ENCODE data around the gene NHSL2.
"Not testable (repeated sequence)": the region's sequence is repeated elsewhere in the genome, so short reads cannot be mapped to it uniquely, and the experiment has no call there.

NHSL2 gene

DNA sequence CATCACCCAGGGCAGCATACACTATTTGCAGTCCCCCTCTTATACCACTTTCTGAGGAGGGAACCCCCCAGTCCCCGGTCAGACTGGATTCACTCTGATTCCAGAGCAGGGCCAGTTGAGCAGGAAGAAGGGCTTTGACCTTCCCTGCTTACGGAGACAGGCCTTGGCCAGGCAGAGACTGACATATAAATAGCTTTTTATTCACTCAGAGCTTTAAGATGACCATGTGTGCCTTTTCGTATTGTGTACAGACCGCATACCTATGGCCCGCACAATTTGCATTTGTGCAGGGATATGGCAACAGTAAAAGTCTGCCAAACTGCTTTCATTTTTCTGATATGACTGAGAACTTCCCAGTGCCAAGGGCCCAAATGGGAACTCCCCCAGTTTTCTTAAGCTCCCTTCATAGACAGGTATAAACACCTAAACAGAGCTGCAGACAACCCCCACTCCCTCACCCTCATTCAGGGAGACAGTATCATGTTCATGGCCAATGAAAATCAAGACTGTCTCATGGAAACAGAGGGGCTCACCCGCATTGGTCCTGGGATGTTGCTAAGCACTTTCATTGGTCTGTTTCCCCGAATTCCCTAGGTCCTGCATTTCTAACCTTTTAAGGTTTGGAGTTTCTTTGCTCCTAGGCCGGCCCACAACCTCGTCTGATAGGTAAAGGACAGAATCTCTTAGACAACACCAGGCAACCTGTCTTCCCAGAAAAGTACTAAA is 135.1 kb downstream of the NHSL2 start:
- no peak for DNase-seq

- DNase-seq, result no peak
These were observed 135.8 kb downstream of the NHSL2 start for GRCh38 chrX:72046447-72046846.

- no peak for DNase-seq
These were observed 138.1 kb downstream of the NHSL2 start for GRCh38 chrX:72048510-72049455.

DNA sequence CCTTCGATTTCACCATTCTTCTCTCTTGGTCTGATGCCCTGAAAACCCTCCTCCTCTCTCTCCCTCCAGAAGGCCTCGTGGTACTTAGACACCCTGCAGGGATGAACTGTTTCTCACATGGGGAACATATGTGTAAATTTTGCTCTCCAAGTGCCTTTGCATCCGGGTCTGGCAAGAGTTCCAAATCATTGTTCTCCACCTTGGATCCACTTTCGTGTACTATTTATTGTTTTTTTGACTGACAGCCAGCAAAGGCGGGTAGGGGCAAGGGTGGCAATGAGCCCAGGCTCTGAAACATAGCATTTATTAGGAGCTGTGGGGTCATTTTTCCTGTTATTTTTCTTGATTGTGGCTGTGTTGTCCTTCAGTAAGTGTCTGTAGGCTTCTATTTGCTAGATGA is 139.4 kb downstream of the NHSL2 start:
- no peak for DNase-seq

- no peak for DNase-seq
These were observed 140.9 kb downstream of the NHSL2 start for GRCh38 chrX:72051589-72051988.

- no peak for DNase-seq
These were observed 141.9 kb downstream of the NHSL2 start for GRCh38 chrX:72052415-72053090.

DNA sequence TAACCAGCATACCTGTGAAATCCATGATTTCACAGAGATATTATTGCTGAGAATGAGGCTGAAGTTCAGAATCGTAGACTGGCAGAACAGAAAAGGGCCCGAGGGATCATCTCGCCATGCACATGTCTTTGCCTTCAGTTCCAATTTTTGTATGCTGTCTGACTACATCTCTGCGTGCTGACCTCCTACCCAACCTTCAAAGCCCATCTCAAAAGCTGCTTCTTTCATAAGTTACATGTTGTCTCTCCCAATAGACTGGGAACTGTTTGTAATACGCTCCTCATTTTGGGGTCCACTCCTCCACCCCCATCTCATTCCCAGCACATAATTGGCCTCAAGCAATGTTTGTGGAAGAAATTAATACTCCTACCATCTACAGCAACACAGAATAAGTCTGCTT is 142.9 kb downstream of the NHSL2 start:
- DNase-seq, result no peak

GRCh38 chrX:72054779-72055489 is 144.3 kb downstream of the NHSL2 start:
- no peak for DNase-seq

- DNase-seq, result no peak
These were observed 146.7 kb downstream of the NHSL2 start for GRCh38 chrX:72057331-72057730.

DNA sequence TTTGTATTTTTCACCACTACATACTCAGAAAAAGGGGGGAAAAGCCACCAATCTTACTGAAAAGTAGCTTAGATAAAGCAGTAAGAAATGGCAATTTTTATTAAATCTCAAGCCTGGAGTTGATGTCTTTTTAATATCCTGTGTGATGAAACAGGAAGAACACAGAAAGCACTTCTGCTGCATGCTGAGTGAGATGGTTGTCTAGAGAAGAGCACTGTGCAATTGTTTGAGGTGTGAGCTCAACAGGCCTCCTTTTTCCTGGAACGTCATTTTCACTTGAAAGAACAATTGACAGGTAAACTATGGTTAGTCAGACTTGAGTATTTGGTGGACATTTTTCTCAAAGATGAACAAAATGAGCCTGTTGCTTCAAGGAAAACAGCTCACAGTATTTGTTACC is 147.2 kb downstream of the NHSL2 start:
- DNase-seq, result no peak

DNA sequence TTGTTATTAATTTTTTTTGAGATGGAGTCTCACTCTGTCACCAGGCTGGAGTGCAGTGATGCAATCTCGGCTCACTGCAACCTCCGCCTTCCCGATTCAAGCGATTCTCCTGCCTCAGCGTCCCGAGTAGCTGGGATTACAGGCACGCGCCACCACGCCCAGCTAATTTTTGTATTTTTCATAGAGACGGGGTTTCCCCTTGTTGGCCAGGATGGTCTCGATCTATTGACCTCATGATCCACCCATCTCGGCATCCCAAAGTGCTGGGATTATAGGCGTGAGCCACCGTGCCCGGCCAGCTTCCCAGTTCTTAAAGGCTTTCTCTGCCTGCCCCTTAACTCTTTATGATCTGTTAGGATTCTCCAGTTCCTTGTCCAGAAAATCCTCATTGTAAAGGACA is 147.7 kb downstream of the NHSL2 start:
- not testable (repeated sequence) for DNase-seq

GRCh38 chrX:72060196-72060920 is 149.7 kb downstream of the NHSL2 start:
- DNase-seq, result peak; percentile 18 to 41

DNA sequence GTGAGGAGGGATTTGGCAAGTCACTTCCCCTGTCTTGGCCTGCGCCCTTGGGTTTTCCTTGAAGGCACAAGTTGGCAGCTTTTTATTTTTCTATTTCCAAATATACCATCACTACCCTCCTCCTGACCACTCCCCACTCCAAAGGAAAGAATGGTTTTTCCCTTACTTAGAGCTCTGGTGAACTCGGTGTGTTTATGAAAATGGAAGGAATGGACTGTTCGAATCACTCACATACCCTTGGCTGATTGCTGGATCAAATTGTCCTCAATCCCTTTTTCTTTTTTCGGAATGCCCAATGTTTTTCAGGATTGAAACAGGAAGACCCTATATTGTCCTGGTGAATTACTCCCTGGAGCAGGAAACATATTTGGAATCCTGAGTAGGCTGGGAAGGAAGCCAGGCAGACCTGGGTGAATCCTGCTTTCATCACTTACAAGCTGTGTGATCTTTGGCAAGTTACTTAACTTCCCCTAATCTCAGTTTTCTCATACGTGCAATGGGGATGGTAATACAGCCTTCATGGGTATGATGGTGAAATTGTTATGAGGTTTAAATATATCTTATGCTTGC is 150.4 kb downstream of the NHSL2 start:
- no peak for DNase-seq

GRCh38 chrX:72062916-72063315 is 152.3 kb downstream of the NHSL2 start:
- DNase-seq, result no peak

GRCh38 chrX:72069350-72070160 is 158.9 kb downstream of the NHSL2 start:
- no peak for DNase-seq

- DNase-seq, result no peak
These were observed 160.6 kb downstream of the NHSL2 start for GRCh38 chrX:72071213-72071612.

DNA sequence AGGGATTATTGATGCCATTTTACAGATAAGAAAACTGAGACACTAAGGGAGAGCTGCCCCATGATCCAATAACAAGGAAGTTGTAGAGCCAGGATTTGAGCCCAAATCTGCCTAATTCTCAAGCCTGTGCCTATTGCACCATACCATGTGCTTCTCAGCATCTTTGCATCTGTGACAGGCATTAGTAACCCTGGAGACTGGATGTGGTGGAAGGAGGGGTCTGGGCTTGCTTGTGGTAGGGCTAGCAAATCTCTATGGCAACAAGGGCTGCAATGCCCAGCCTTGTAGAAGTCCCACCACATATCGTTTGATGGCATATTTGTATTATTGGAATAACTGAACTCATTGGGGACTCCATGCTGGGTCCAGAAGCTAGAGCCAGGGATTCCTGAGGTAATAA is 163.0 kb downstream of the NHSL2 start:
- no peak for DNase-seq

GRCh38 chrX:72078411-72078810 is 167.8 kb downstream of the NHSL2 start:
- no peak for DNase-seq

DNA sequence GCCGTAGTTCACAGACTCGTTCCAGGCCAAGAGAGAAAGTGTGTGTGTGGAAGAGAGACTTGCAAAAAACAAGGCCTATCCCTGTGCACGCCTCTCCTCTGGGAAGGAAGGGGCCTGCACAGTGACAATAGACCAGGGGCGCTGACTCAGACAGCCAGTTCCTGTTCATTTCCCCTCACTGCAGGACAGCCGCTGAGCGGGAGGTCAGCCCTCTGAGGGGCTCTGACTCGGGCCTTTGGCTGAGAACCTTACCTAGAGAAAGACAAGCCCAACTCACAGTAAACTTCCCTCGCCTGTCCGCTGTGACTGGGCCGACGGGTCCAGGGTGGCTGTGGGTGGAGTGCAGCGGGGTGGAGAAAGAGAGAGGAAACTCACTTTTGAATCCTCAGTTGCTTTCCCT is 169.0 kb downstream of the NHSL2 start:
- no peak for DNase-seq

GRCh38 chrX:72080150-72080549 is 169.5 kb downstream of the NHSL2 start:
- DNase-seq, result no peak

DNA sequence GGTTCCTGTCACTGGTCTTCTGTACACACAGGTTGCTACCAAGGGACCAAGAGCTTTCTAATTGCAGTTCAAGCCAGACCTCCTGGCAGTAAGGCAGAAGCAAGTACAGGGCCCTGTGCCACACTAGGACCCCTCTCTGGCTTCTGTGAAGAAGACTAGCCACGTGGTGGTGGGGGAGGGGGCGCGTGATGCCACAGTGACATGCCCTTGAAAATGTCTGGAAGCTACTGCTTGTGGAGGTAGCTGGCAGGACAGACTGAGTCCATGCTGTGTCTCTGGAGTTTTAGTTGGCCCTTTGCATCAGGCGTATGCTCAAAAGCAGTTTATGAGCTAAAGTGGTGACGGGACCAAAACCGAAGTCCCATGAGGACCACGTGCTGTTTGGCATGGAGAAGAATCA is 170.2 kb downstream of the NHSL2 start:
- DNase-seq, result no peak
